HG02981 (cell line): ENCODE results near the gene DMRT3.
A peak's percentile ranks its signal among the peaks of the same experiment; 100 is the strongest.

Source experiments
- ATAC-seq: cut with Tn5 transposase; IDR thresholded peaks from one replicate; pipeline ENCODE4 v1.9.1; 2021; ENCODE audit warnings: mild to moderate bottlenecking, moderate library complexity; ENCODE audit not compliant: unreplicated experiment

The DMRT3 gene, protein sequence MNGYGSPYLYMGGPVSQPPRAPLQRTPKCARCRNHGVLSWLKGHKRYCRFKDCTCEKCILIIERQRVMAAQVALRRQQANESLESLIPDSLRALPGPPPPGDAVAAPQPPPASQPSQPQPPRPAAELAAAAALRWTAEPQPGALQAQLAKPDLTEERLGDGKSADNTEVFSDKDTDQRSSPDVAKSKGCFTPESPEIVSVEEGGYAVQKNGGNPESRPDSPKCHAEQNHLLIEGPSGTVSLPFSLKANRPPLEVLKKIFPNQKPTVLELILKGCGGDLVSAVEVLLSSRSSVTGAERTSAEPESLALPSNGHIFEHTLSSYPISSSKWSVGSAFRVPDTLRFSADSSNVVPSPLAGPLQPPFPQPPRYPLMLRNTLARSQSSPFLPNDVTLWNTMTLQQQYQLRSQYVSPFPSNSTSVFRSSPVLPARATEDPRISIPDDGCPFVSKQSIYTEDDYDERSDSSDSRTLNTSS

DNA sequence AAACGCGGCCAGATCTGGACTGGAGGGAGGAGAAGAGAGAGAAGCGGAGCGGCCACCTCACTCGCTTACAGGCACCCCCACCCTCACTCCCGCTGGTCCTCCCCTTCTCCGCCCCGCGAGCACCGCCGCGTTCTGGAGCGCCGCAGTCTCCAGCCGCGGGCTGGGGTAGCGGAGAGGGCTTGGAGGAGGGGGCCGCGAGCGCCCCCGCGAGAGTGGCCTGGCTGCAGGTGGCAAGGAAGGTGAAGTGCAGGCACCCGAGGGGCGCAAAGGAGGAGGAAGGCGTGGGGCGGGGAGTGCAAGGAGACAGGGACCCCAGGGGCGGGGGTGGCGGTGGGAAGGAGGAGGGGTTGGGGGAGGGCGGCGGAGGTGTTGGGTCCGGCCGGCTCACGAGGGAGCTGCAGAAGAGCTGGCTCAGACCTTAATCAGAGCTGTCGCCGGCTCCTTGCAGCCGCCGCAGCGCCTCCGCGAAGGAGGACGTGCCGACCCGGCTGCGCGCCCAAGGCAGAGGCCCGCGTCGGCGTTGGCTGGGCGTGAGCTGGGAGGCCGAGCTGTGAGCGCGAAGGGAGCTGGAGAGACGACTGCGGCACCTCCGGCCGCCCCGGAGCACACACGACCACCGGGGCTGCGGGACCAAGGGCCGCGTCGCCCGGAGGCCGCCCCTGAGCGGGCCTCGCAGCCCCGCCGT, at the start of gene DMRT3:
Gene DMRT3 (plus strand): TSS at position 398 of the 685 bp plus-strand sequence. CDS start 347 bp downstream, outside the sequence.
- no peak for ATAC-seq

DNA sequence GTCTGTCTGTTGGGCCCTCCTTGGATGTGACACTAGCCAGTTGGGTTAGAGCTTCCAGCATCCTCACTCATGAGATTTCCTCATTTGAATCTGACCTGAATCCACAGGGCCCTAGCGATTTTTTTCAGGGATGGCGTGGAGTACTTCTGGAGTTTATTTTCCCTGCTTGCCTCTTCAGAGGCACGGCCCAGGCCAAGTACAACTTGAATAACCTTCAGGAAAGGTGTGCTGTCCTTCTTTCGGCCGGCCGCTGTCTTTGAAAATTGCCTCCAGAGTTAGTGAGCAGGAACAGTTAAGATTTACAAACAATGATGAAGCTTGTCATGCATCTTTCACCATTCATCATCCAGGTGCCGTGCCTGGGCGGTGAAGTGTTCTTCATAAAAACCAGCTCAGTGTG, 49.5 kb upstream of the DMRT3 start:
- no peak for ATAC-seq

DNA sequence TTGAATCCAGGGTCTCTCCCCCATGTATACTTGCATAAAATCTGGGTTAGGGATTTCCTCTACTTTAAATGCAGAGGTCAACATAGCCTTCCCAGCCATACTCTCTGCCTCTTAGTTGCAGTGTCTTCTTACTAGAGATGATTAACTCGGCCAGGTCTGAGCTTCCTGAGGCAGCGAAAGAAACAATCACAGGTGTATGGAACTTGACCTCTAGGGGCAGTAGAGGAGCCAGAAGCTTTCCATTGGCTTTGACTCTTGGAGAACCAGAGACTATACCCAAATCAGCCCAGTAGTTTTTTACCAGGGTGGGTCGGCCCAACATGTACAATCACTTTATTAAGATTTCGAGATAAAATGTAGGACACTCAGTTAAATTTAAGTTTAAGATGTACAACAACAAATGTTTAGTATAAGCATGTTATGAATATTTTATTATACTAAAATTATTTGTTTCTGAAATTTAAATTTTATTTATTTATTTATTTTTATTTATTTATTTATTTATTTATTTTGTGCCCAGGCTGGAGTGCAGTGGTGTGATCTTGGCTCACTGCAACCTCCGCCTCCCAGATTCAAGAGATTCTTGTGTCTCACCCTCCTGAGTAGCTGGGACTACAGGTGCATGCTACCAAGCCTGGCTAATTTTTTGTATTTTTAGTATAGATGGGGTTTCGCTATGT, 48.0 kb upstream of the DMRT3 start:
- ATAC-seq: peak; percentile 81

DNA sequence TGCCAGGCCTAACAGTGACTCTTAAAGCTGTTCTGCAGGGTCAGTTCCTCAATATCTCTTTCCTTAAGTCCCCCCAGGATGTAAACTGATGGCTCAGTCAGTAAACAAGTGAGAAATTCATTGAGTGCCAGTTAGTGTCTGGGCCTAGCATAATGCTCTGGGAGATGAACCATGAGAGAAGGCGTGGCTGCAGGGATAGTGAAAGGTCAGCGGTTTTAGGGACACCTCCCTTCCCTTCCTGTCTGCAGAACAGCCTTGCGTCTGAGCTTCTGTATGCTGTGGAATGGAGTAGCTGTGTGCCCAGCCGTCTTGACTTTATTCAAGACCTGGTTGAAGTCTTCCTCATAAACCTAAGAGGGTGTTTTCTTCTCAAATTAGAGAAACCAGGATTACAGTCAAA, 46.7 kb upstream of the DMRT3 start:
- no peak for ATAC-seq

DNA sequence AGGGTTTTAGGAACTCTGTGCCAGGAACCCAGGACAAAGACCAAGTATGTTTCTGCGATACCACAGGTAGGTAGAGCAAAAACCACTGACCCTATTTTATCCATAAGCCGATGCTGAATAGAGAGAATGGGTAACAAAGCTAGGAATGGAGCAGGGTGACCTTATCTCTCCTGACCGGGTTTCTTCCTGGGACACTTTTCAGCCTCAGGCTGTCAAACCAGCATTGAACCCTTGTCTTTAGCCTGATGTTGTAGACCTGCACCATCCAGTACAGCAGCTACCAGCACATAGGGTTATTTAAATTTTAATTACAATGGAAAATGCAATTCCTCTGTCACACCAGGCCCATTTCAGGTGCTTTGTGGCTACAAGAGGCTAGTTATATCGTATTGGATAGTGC, 43.1 kb upstream of the DMRT3 start:
- ATAC-seq: no peak

DNA sequence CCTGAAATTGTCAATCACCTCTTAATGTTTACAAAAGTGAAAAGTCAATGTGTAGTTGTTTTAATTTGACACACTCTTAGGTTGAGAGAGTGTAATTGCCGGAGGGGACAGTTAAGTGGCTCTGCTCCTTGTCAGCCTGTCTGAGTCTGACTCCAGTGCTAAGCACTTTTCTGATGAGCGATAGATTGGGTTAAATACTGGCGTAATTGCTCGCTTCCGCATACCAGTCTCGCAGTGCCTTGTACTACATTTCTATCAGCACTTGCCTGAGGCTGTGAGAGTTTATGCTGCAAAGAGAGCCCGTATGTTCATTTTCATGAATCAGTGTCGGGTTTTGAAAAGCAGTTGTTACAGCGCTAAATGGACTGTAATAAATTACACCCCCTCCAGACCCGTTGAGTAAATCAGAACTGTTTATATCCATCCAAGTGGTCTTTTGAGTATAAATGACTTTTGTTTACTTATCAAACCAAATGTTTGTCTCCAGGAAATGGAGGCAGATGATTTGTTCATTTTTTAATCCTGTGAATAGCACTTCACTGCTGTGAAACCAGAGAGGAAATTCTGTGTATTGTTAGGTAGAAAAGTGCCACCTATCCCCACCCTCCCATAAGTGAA, 41.0 kb upstream of the DMRT3 start:
- ATAC-seq: no peak

DNA sequence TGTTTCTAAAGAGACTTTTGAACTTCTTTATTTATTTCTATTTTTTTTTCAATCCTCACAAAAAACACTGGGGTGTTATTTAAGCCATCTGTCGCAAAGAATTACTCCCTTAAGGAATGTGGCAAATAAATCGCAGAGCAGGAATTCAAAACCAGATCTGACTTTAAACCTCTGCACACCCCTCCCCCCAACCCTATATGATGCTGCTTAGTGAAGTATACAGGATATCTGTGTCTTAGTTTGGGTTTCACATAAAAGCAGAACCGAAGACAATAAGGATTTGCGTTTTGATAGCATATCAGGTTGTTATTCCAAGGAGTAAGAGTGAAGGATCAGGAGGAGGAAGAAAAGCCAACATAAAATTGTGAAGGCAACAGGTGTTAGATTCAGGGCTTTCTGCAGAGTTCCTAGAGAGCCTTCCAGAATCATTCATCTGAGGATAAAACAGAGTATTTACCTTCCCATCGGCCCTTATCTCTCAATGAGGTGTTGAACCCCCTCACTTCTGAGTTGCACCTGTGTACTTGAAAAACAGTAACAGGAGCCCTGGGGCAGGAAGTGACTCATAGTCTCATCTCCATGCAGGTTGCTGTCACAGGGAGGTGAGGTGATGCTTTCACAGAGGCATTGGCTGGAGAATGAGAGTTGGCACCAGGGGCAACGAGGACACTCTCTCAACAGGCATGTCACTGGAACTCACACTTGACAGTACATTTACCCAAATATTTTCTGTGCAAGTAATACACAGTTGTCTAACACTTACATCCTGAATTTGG, 33.5 kb upstream of the DMRT3 start:
- ATAC-seq: no peak

DNA sequence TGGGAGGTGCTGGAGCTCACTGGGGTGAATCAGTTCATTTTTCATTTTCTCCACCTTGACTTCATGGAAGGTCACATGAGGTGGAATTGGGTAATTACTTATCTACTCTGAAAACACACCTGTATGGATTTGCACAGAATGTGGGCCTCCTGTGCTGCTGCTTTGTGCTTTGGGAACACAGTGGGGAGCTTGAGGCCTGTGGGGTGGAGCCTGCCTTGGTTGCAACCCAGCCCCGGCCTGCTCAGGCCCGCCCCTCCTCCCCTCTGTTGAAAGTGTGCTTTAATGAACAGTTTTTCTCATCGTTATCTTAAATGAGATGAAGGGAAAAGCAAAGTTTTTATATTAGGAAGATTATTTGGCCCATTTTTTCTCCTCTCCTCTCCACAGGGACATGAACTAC, 28.5 kb upstream of the DMRT3 start:
- ATAC-seq: no peak

DNA sequence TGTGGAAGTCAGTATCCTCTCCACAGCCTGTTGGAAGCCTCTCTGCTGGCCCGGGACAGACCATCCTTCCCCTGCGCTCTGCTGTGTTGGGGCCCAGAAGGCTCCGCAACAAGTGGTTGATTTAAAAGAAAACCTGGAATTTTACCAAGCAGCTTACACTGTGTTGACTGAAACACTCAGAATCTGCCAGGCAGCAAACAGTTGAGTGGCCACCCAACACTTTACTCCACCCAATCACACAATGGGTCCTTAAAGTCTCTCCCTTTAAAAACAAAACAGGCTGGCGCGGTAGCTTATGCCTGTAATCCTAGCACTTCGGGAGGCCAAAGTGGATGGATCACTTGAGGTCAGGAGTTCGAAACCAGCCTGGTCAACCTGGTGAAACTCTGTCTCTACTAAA, 28.0 kb upstream of the DMRT3 start:
- no peak for ATAC-seq

DNA sequence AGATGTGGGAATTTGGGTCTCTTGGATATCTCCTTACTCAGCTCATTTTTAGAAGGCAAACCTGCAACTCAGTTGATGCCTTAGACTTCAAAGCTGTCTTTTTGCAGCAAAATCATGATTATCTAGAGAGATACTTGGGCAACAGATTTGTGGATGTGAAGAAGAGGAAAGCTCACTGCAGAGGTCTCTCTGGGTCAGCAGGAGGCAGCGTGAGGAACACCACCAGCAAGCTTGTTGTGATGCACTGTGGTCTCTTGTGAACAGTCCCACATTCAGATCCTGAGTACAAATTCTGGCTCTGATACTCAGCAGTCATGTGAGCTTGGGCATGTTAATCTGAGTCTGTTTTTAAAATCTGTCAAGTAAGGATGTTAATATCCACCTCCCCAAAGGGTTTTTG, 26.3 kb upstream of the DMRT3 start:
- ATAC-seq: no peak

DNA sequence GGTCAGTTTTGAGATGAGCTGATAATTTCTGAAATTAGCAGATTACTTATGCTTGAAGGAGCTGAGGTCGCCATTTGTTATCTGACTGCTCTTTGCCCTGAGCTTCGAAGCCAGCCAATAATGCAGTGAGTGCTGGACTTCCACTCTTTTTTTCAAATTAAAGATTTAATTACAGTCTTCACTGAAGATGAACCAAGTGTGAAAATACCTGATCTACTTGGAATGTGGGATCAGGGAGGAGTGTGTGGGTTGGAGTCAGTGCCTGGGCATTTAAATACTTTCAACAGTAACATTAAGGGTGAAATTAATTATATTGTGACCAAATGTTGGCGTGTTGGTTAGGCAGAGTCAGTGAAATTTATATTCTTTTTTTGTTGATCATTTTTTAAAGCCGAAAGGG, 23.9 kb upstream of the DMRT3 start:
- no peak for ATAC-seq

DNA sequence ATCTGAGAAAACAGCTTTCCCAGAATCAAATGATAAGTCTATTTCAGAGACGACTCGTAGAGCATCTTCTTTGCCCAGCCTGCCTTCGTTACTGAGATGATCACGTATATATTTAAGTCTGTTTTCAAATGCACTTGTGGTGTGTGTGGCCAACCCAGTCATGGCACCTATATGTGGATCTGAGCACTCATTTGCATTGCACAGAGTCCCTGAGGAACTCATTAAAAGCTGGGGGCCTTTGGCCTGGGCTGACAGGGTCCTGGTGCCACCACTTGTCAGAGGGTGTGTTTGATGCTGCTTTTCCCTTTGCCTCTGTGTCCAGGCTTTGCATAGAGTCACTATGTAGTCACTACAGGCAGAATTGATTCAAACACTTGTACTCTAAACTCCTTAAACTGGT, 17.4 kb upstream of the DMRT3 start:
- no peak for ATAC-seq

DNA sequence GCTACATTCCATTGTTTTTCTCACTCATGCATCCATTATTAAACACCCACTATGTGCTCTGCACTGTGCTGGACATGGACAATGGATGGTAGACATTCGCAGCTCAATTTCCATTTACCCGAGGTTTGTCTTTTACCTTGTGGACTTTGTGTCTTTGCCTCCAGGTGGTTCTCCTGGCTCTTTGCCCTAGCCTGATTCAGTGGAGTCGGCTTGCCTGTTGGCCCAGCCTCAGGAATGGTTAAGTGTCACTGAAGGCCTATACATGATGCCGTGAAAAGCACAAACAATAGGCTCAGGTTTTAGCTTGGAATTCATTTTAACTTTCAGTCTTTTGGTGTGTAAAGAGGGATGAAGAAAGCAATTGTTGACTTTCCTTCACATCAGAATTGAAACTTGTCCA, 16.5 kb upstream of the DMRT3 start:
- no peak for ATAC-seq

DNA sequence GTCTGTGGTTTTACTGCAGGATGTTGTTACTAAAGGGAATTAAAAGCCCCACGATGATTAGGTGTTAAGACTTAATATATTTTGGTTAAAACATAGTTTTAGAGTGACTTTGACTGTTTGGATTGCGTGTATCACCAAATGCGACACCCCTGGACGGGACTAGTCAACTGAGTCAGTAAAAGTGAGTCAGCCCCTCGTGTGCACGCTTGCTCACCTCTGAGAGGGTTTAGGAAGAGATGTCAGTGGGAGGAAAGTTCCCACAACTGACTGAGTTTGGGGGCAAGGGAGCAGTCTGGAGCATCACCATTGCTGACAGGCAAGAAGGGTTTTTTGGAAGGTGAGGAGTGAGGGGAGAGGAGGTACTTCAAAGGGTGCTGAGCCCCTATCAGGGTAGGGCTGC, 14.4 kb upstream of the DMRT3 start:
- ATAC-seq: no peak

DNA sequence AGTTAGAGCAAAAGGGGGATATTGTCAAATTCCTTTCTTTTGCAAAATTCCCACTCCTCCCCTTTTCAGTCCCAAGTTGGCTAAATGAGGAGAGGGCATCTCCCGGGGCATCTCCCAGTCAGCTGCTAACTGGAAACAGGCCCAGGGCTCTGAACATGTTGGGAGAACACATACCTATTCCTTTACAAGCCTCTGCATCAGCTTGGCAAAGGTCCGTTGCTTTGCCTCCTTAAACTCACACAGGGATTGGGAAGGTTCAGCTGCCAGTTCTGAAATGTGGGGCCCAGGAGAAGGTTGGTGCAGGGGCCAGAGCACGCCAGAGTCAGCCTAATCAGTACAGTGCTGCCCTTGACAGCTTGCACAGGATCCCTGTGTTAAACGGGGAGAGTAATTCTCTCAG, 11.0 kb upstream of the DMRT3 start:
- ATAC-seq: no peak

DNA sequence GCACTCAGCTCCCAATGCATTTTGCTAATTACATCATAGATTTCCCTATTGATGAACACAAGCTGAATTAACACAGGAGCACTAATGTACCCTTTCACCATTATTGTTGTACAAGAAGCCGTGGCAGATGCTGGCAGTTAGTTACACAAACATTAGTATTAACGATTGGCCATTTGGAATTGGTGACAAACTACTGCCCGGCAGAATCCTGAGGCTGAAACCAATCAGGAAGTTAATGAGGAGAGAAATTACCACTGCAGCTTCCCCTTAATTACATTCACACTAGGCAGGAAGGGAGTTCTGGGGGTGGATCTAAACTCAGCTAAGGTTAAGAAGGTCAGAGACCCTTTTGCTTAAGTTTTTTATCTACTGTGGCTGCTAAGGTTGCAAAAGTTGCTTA, 9.6 kb upstream of the DMRT3 start:
- no peak for ATAC-seq

DNA sequence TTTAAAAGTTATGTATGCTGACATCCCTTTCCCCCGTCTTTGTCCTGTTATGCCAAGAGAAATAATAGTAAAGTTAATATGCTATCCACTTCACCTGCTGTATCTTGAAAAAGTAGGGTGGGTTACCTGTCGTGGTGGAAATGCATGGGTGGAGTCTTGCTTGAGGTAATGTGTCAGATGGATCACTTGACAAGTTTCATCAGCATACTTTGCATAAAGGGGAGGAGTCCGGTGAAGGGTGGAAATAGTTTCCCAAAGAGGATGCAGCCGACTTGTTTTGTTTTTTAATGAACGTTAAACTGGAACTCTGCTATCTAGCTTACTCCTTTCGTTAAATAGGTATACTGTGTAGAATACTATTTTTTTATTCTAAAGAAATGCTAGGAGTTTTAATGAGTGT, 9.0 kb upstream of the DMRT3 start:
- no peak for ATAC-seq

DNA sequence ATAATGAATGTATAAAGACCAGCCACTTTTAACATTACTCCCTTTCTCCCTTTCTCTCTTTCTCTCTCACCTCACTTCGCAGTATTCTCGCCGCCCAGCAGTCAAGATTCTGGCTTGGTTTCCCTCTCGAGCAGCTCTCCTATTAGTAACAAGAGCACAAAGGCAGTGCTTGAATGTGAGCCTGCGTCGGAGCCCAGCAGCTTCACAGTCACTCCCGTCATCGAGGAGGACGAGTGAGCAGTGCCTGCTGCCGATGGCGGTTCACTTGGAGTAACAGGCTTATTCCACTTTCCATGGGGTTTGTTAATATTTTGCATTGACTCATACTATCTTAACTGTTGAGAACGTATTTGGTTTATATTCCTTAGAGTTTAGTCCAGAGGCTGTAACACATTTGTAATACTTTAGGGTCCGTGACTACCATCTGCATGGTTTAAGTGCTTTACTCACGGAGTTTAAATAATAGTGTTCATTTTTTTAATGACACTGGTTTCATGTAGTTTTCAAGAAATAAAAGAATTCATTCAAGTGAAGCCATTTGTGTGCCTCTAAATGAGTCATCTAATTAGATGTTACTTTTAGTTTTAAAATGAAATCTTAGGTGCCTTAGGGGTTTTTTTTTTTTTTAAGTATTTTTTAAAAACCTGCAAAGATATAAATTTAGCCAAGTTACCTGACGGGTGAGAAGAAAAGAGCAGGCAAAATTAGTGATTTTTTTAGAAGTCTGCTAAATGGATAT, 8.4 kb upstream of the DMRT3 start:
- no peak for ATAC-seq

DNA sequence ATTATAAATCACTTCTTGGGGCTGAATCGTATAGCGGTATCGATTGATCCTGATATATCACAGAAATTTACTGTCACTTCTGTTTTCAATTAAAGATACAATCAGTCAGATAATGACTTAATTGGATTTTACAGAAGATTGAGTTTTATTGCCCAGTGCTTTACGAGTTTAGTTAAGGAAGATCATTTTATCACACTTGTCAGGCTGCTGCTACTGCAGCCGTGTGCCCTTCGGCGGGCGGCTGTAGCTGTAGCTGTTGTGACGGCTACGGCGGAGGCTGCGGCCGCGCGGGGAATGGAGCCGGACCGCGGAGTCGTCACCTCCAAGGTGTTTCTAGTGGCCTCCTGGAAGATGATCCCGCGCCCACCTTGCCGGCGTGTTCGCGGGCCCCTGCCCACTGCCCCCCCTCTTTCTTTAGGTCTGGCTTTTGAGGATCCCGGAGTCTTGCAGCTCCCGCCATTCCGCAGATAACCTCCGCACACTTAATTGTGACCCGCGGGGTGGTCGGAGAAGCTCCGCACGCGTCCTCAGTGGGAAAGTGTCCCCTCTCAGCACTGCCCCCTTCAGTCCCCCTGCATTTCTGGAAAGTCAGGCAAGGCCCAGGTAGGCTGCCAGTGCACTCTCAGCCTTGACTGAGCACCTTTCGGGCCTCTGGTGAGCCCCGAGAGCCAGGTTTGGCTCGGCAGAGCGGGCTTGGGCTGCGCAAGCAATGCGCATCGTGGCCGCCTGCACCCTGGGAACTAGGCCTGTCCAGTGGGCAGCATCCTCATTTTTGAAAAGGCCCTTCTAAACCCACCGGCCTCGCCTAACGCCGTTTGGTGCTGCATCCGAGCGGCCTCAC, 6.9 kb upstream of the DMRT3 start:
- no peak for ATAC-seq
